ENCODE data around the gene ZNF74.

Gene ZNF74

GRCh38 chr22:20399866-20400605 lies 6.1 kb downstream of the ZNF74 start (continued):
- TF ChIP-seq CTCF (tag by site-specific recombination; IDR thresholded peaks at IDR 0.05): no peak

DNA sequence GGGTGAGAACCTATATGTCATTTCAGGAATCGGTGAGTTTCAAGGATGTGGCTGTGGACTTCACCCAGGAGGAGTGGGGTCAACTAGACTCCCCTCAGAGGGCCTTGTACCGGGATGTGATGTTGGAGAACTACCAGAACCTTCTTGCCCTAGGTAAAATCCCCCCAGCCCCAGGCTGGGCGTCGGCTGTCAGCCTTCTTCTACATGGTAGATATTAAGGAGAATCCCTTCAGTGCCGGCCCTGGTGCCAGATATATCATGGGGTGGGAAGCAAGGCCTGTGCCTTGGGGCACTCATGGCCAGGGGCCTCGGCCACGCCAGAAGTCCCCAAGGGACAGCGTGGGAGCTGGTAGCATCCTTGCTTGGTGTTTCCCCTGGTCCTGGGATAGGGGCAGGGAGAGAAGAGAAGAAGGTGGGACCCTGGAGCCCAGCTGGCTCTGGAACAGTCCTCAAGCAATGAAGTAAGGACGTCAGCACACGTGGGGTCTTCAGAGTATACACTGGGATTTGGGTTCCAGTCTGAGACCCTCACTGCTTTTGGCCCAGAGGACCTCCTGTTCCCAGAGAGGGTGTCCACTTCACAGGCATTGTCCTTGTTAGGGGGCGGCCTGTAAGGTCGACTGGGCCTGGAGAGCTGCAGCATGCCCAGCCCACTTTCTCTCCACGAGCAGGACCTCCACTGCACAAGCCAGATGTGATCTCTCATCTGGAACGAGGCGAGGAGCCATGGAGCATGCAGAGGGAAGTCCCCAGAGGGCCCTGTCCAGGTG lies 6.8 kb downstream of the ZNF74 start:
- ChIA-PET POLR2A (no interaction called here), CTCF (no interaction called here)
- Histone ChIP-seq H3K9me3 (ENCODE audit: control insufficient read depth, insufficient read depth, low read depth, low read length) (no peaks in the 10 kb centered on the region), H3K4me3 (ENCODE audit: low read depth, low read length) (no peak overlapping the region), H3K4me1 (ENCODE audit: control insufficient read depth, insufficient read depth, low read length) (no peaks in the 10 kb centered on the region), H3K36me3 (ENCODE audit: control insufficient read depth in 2 of 2, insufficient read depth in 1 of 2, low read length in 2 of 2) (peaks cover 0 to 60% of the 10 kb centered on the region in 2 experiments; a peak in 1 of 3 replicates), H3K27ac (ENCODE audit: extremely low read depth, low read depth, low read length) (no peak overlapping the region)
- TF ChIP-seq ZNF560 (tag by site-specific recombination; IDR thresholded peaks at IDR 0.05; ENCODE audit: borderline replicate concordance) (no peak), ZNF138 (tag by site-specific recombination; IDR thresholded peaks at IDR 0.05; ENCODE audit: borderline replicate concordance) (no peak), SP7 (tag by site-specific recombination; IDR thresholded peaks at IDR 0.05) (no peak), ZNF48 (tag by site-specific recombination; IDR thresholded peaks at IDR 0.05) (no peak), MYNN (tag by site-specific recombination; IDR thresholded peaks at IDR 0.05; ENCODE audit: borderline replicate concordance) (no peak), ATF2 (tag by site-specific recombination; IDR thresholded peaks at IDR 0.05; ENCODE audit: low read depth) (no peak), SP2 (tag by site-specific recombination; IDR thresholded peaks at IDR 0.05) (no peak), ZNF266 (tag by site-specific recombination; IDR thresholded peaks at IDR 0.05; ENCODE audit: low read depth) (no peak), HOXA7 (CRISPR knock-in tag; IDR thresholded peaks at IDR 0.05; ENCODE audit: borderline replicate concordance) (no peak), GLIS1 (tag by site-specific recombination; IDR thresholded peaks at IDR 0.05) (no peak), ZNF280D (tag by site-specific recombination; IDR thresholded peaks at IDR 0.05) (no peak)

DNA sequence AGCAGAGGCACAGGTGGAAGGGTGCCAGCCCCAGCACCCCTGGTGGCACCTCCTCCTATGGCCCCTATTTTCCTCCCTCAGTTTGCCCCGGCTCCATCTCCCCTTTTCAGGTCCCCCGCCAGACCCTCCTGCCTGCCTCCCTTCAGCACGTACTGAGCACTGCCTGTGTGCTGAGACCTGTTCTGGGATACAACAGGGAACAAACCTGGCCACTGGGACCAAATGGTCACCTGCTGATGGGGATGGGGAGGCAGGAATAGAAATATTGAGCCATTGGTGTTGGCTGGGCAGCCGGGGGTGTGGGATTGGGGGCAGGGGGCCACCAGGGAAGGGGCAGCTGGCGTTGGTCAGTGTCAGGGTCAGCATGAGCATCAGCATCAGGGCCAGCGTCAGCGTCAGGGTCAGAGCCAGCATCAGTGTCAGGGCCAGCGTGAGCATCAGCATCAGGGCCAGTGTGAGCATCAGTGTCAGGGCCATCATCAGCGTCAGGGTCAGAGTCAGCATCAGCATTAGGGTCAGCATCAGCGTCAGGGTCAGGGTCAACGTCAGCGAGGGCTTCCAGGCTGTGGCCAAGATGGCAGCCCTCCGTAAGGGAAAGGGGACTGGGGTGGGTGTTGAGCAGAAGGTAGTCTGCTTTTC lies 7.5 kb downstream of the ZNF74 start:
- Histone ChIP-seq H3K4me3 (ENCODE audit: low read depth, low read length) (no peak overlapping the region), H3K36me3 (ENCODE audit: control insufficient read depth in 2 of 2, insufficient read depth in 1 of 2, low read length in 2 of 2) (peaks cover 0 to 67% of the 10 kb centered on the region in 2 experiments; a peak in 1 of 3 replicates), H3K27ac (ENCODE audit: extremely low read depth, low read depth, low read length) (no peak overlapping the region), H3K4me1 (ENCODE audit: control insufficient read depth, insufficient read depth, low read length) (no peaks in the 10 kb centered on the region), H3K9me3 (ENCODE audit: control insufficient read depth, insufficient read depth, low read depth, low read length) (no peaks in the 10 kb centered on the region)
- TF ChIP-seq ZNF292 (tag by site-specific recombination; IDR thresholded peaks at IDR 0.05; ENCODE audit: borderline replicate concordance, low read depth) (no peak), HOXA7 (CRISPR knock-in tag; IDR thresholded peaks at IDR 0.05; ENCODE audit: borderline replicate concordance) (no peak), ZNF157 (tag by site-specific recombination; IDR thresholded peaks at IDR 0.05) (no peak), ZNF23 (tag by site-specific recombination; IDR thresholded peaks at IDR 0.05; ENCODE audit: borderline replicate concordance) (no peak)
- TF ChIP-seq, protein P1, sequence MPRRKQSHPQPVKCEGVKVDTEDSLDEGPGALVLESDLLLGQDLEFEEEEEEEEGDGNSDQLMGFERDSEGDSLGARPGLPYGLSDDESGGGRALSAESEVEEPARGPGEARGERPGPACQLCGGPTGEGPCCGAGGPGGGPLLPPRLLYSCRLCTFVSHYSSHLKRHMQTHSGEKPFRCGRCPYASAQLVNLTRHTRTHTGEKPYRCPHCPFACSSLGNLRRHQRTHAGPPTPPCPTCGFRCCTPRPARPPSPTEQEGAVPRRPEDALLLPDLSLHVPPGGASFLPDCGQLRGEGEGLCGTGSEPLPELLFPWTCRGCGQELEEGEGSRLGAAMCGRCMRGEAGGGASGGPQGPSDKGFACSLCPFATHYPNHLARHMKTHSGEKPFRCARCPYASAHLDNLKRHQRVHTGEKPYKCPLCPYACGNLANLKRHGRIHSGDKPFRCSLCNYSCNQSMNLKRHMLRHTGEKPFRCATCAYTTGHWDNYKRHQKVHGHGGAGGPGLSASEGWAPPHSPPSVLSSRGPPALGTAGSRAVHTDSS (tag by site-specific recombination; IDR thresholded peaks at IDR 0.05): no peak
- POLR2A ChIA-PET: interaction anchor here (2.8 kb wide), 1 partner anchor 8 kb away, joined by 13 read pairs; the partner anchor contains the start of gene ZNF74
- CTCF ChIA-PET: no interaction called here

All from HEK293 (cell line).